HG02642 (cell line): ENCODE results near the gene CCDC59.

Source experiments
- ATAC-seq: cut with Tn5 transposase; IDR thresholded peaks from one replicate; pipeline ENCODE4 v1.9.1; 2021; ENCODE audit warnings: mild to moderate bottlenecking; ENCODE audit not compliant: unreplicated experiment, poor library complexity

The CCDC59 gene

GRCh38 chr12:82325540-82326336 is 32.4 kb downstream of the CCDC59 start:
- ATAC-seq: no peak

DNA sequence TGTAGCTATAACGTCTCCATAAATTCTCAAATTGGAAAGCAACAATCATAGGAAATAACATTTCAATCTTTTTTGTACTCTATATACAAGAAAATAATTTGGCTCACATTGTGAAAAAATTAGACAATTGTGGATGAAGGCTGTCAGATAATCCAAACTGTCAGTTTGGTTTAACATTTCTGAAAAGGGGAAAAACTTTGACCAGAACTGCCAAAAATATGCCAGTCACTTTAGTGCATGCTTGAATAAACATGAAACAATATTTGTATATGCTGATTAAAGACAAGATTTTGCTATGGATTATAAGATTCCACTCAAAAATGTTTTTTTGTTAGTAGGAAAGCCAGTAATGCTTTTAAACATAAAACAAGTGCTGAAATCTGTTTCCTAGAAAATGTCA is 38.9 kb downstream of the CCDC59 start:
- no peak for ATAC-seq

GRCh38 chr12:82314406-82314892 is 43.7 kb downstream of the CCDC59 start:
- ATAC-seq: no peak
